Transverse colon (tissue), 3 donors: ENCODE data around the gene ACADS.

Experiments used
- POLR2A ChIP-seq: fragments of 450-650 bp; IDR thresholded peaks from one replicate; pipeline ENCODE4 v1.6.1; 2016; ENCODE audit warnings: antibody characterized with exemption, mild to moderate bottlenecking, moderate library complexity
- TF ChIP-seq, protein P1 (sequence below), 5 experiments: fragments of 200-600 bp in 3 of 5; fragments of 450-650 bp in 2 of 5; sonication (generic) in 3 of 5; IDR thresholded peaks; 1 replicate in 2 of 5; 2 replicates in 3 of 5; pipeline ENCODE4 v1.5.1; 2016 to 2017; ENCODE audit warnings: antibody characterized with exemption in 5 of 5, inconsistent platforms in 3 of 5, mild to moderate bottlenecking in 2 of 5, moderate library complexity in 1 of 5

DNA sequence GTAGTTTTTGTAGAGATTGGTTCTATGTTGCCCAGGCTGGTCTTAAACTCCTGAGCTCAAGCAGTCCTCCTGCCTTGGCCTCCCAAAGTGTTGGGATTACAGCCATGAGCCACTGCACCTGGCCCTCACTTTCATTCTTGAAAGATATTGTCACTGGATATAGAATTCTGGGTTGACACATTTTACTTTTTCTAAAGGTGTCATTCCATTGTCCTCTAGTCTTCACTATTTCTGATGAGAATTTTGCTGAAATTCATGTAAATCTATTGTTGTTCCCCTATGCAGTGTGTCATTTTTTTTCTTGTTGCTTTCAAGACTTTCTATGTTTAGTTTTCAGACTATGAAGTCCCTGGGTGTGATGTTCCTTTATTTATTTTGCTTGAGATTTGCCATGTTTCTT is 29.2 kb downstream of the ACADS start:
- TF ChIP-seq, protein P1, sequence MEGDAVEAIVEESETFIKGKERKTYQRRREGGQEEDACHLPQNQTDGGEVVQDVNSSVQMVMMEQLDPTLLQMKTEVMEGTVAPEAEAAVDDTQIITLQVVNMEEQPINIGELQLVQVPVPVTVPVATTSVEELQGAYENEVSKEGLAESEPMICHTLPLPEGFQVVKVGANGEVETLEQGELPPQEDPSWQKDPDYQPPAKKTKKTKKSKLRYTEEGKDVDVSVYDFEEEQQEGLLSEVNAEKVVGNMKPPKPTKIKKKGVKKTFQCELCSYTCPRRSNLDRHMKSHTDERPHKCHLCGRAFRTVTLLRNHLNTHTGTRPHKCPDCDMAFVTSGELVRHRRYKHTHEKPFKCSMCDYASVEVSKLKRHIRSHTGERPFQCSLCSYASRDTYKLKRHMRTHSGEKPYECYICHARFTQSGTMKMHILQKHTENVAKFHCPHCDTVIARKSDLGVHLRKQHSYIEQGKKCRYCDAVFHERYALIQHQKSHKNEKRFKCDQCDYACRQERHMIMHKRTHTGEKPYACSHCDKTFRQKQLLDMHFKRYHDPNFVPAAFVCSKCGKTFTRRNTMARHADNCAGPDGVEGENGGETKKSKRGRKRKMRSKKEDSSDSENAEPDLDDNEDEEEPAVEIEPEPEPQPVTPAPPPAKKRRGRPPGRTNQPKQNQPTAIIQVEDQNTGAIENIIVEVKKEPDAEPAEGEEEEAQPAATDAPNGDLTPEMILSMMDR (IDR thresholded peaks at IDR 0.05): no peak
- no peak for TF ChIP-seq POLR2A
